ENCODE measurements around the gene ENGASE. TPM values are rescaled to one million over a fixed set of nuclear protein-coding genes. Genes with fewer than 3 reads are reported as not detected.

The ENGASE gene
- total and polyA plus RNA-seq, 2 of the 4 experiments (the other 2 are of a cell fraction), result 3.9 to 12.1 TPM

DNA sequence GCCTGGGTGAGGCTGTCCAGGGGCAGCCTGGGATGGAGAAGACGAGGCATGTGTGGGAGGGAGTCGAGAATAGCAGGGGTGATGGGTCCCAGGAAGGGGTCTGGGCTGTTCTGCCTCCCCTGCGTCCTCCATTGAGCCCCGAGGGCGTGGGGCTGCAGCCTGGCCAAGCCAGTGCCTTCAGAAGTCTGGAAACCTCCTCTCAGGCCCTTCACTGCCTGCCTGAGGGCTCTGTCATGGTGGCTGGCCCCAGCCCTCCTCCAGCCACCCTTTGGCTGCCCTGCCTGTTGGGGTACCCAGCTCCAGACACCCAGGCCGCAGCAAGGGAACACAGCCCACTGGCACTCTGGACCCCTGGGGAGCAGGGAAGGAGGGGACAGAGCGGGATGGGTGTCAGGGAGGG is 27.6 kb downstream of the ENGASE start:
- Histone ChIP-seq H2BK5ac (ENCODE audit: low read depth, low read length, poor library complexity, severe bottlenecking) (no peak overlapping the region), H3K27me3 (ENCODE audit: control insufficient read depth, insufficient read depth, low read length) (peaks cover 71% of the 10 kb centered on the region), H3K4me3 (ENCODE audit: insufficient read depth, low read depth, low read length) (no peak overlapping the region), H3K36me3 (ENCODE audit: control insufficient read depth, insufficient read depth, low read length) (no peaks in the 10 kb centered on the region), H3K27ac (ENCODE audit: insufficient read depth, low read length) (no peak overlapping the region), H2BK120ac (ENCODE audit: low read depth, low read length) (no peak overlapping the region), H4K8ac (ENCODE audit: low read depth in 2 of 2, low read length in 2 of 2) (no peak overlapping the region), H2BK20ac (ENCODE audit: low read depth, low read length) (no peak overlapping the region), H3K9me3 (ENCODE audit: control insufficient read depth, insufficient read depth, low read length) (no peaks in the 10 kb centered on the region), H4K20me1 (ENCODE audit: insufficient read depth, low read length) (no peaks in the 10 kb centered on the region), H3K9me1 (ENCODE audit: insufficient read depth, low read length) (no peaks in the 10 kb centered on the region), H3K9ac (ENCODE audit: low read depth, low read length) (no peak overlapping the region), H2AK5ac (ENCODE audit: low read depth, low read length) (no peak overlapping the region), H4K91ac (ENCODE audit: insufficient read depth, low read depth, low read length) (no peak overlapping the region), H3K14ac (replicated peaks; ENCODE audit: low read depth, low read length) (no peak overlapping the region), H3K4me1 (ENCODE audit: control insufficient read depth, insufficient read depth, low read length) (no peaks in the 10 kb centered on the region), H2BK15ac (ENCODE audit: low read depth, low read length) (no peak overlapping the region), H4K5ac (ENCODE audit: low read depth, low read length) (no peak overlapping the region), H2AFZ (replicated peaks; ENCODE audit: low read length, poor library complexity) (no peak overlapping the region), H3K56ac (ENCODE audit: extremely low read depth, insufficient read depth, low read length) (no peak overlapping the region), H3K4me2 (ENCODE audit: low read depth, low read length) (no peak overlapping the region), H3K18ac (ENCODE audit: low read depth, low read length) (no peak overlapping the region), H3K79me1 (ENCODE audit: low read depth in 1 of 2, low read length in 2 of 2) (no peaks in the 10 kb centered on the region), H3K4ac (ENCODE audit: low read depth, low read length) (no peak overlapping the region), H3K23ac (ENCODE audit: low read depth, low read length) (no peak overlapping the region), H2AK9ac (replicated peaks; ENCODE audit: low read depth, low read length, poor library complexity) (no peak overlapping the region)
- no TSS peak for BruUV-seq (replicated peaks)
- DNase-seq, result no peak
- no peak for ATAC-seq (ENCODE audit: low read depth)
- WGBS, 2 experiments (ENCODE audit: extremely low coverage in 2 of 2, insufficient read length in 1 of 2), result 33% methylated on average over 3 of the region's 7 CpGs; no CpG with 5 or more reads in 1 of the 2 experiments
- TF ChIP-seq FOS (IDR thresholded peaks at IDR 0.05; ENCODE audit: low read depth, low read length), result no peak
- TF ChIP-seq, protein P1, sequence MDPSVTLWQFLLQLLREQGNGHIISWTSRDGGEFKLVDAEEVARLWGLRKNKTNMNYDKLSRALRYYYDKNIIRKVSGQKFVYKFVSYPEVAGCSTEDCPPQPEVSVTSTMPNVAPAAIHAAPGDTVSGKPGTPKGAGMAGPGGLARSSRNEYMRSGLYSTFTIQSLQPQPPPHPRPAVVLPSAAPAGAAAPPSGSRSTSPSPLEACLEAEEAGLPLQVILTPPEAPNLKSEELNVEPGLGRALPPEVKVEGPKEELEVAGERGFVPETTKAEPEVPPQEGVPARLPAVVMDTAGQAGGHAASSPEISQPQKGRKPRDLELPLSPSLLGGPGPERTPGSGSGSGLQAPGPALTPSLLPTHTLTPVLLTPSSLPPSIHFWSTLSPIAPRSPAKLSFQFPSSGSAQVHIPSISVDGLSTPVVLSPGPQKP (IDR thresholded peaks at IDR 0.05; ENCODE audit: borderline replicate concordance, low read depth, low read length), result no peak
- no peak for TF ChIP-seq BHLHE40 (IDR thresholded peaks at IDR 0.05; ENCODE audit: low read depth, low read length)
- TF ChIP-seq MXI1 (IDR thresholded peaks at IDR 0.05; ENCODE audit: borderline replicate concordance, low read depth, low read length), result no peak
- TF ChIP-seq RCOR1 (IDR thresholded peaks at IDR 0.05; ENCODE audit: insufficient replicate concordance, low read length), result no peak
- TF ChIP-seq, protein P2, sequence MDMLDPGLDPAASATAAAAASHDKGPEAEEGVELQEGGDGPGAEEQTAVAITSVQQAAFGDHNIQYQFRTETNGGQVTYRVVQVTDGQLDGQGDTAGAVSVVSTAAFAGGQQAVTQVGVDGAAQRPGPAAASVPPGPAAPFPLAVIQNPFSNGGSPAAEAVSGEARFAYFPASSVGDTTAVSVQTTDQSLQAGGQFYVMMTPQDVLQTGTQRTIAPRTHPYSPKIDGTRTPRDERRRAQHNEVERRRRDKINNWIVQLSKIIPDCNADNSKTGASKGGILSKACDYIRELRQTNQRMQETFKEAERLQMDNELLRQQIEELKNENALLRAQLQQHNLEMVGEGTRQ (IDR thresholded peaks at IDR 0.05; ENCODE audit: low read depth, low read length), result no peak
- no peak for TF ChIP-seq CHD1 (IDR thresholded peaks at IDR 0.05; ENCODE audit: low read depth, low read length)
- TF ChIP-seq SMC3 (IDR thresholded peaks at IDR 0.05; ENCODE audit: low read depth, low read length), result no peak
- TF ChIP-seq, protein P3, sequence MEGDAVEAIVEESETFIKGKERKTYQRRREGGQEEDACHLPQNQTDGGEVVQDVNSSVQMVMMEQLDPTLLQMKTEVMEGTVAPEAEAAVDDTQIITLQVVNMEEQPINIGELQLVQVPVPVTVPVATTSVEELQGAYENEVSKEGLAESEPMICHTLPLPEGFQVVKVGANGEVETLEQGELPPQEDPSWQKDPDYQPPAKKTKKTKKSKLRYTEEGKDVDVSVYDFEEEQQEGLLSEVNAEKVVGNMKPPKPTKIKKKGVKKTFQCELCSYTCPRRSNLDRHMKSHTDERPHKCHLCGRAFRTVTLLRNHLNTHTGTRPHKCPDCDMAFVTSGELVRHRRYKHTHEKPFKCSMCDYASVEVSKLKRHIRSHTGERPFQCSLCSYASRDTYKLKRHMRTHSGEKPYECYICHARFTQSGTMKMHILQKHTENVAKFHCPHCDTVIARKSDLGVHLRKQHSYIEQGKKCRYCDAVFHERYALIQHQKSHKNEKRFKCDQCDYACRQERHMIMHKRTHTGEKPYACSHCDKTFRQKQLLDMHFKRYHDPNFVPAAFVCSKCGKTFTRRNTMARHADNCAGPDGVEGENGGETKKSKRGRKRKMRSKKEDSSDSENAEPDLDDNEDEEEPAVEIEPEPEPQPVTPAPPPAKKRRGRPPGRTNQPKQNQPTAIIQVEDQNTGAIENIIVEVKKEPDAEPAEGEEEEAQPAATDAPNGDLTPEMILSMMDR (conservative IDR thresholded peaks at IDR 0.05; ENCODE audit: low read depth, low read length), result no peak
- TF ChIP-seq CEBPB (IDR thresholded peaks at IDR 0.05; ENCODE audit: low read depth, low read length), result no peak
- TF ChIP-seq NFE2L2 (IDR thresholded peaks at IDR 0.05; ENCODE audit: low read depth, low read length), result no peak
- intact Hi-C loops (cut with micrococcal nuclease), result no loop called here
- in situ Hi-C loops (cut with MboI; ENCODE audit: low sequenced_read_pairs), result no loop called here
- CTCF ChIA-PET, result no interaction called here
- dilution Hi-C loops (cut with HindIII; ENCODE audit: low sequenced_read_pairs, unreplicated experiment), result no loop called here
- POLR2A ChIA-PET (ENCODE audit: unreplicated experiment), result no interaction called here
